NK-92 (cell line): ENCODE measurements around the gene GZMA.
"Not testable (repeated sequence)": the region's sequence is repeated elsewhere in the genome, so short reads cannot be mapped to it uniquely, and the experiment has no call there.

Experiments used
- DNase-seq: peaks from one replicate; lab custom pipeline; 2025; ENCODE audit not compliant: unreplicated experiment; lab: John Stamatoyannopoulos, UW

Gene GZMA

GRCh38 chr5:55102348-55102747 lies at the start of gene GZMA:
TSS of gene GZMA (plus strand) at chr5:55102646. CDS start at chr5:55102683, 37 bp downstream.
- DNase-seq: no peak

- DNase-seq: no peak
Measured at GRCh38 chr5:55055183-55055582, 47.3 kb upstream of the GZMA start.

- DNase-seq: no peak
Measured at GRCh38 chr5:55062039-55062779, 40.2 kb upstream of the GZMA start.

GRCh38 chr5:55063220-55063863 lies 39.1 kb upstream of the GZMA start:
- no peak for DNase-seq

GRCh38 chr5:55063899-55064298 lies 38.5 kb upstream of the GZMA start:
- DNase-seq: no peak

- DNase-seq: no peak
Measured at GRCh38 chr5:55064523-55064922, 37.9 kb upstream of the GZMA start.

- no peak for DNase-seq
Measured at GRCh38 chr5:55066277-55066676, 36.2 kb upstream of the GZMA start.

DNA sequence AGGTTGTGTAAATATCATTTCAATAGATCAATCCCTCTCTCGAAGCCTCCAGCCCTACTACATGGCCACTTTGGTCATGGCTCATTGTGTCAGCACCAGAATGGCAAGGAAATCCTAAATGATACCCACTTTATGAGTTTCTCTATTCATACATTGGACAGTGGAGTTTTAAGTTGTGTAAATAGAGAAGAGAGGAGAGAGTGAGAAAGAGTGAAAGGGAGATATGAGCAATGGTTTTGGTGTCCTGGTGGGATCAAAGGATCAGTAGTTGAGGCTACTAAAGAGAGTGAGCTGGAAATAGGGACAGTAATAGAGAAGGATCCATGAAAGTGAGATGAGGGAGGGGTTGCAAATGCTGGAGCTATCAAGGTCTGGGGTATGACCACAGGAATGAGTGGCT lies 31.5 kb upstream of the GZMA start:
- no peak for DNase-seq

- no peak for DNase-seq
Measured at GRCh38 chr5:55071413-55071812, 31.0 kb upstream of the GZMA start.

GRCh38 chr5:55072666-55073065 lies 29.8 kb upstream of the GZMA start:
- no peak for DNase-seq

- no peak for DNase-seq
Measured at GRCh38 chr5:55073211-55073610, 29.2 kb upstream of the GZMA start.

GRCh38 chr5:55081541-55081940 lies 20.9 kb upstream of the GZMA start:
- no peak for DNase-seq

GRCh38 chr5:55089301-55089700 lies 13.1 kb upstream of the GZMA start:
- not testable (repeated sequence) for DNase-seq

- not testable (repeated sequence) for DNase-seq
Measured at GRCh38 chr5:55091011-55091410, 11.4 kb upstream of the GZMA start.

DNA sequence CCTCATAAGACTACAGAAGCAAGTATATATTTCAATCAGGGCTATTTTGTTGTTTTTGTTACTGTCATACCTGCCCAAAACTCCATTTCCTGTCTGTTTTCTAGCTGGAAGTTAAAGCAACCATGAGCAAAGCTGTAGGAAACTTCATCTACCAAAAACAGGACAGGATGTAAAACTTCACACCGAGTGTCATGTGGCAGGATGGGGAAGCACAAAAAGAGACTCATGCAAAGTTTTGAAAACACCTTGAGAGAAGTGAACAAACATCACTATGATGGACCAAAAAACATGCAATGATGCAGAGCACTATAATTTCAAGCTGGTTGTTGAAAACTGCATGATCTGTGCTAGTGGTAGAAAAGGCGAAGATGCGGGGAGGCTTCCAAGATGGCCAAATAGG lies 6.3 kb upstream of the GZMA start:
- DNase-seq: no peak

DNA sequence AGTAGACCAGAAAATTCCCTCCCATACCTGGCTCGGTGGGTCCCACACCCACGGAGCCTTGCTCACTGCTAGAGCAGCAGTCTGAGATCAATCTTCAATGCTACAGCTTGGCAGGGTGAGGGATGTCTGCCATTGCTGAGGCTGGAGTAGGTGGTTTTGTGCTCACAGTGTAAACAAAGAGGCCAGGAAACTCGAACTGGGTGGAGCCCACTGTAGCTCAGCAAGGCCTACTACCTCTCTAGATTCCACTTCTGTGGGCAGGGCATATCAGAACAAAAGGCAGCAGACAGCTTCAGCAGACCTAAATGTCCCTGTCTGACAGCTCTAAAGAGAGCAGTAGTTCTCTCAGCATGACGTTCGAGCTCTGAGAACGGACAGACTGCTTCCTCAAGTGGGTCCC lies 5.6 kb upstream of the GZMA start:
- DNase-seq: no peak

DNA sequence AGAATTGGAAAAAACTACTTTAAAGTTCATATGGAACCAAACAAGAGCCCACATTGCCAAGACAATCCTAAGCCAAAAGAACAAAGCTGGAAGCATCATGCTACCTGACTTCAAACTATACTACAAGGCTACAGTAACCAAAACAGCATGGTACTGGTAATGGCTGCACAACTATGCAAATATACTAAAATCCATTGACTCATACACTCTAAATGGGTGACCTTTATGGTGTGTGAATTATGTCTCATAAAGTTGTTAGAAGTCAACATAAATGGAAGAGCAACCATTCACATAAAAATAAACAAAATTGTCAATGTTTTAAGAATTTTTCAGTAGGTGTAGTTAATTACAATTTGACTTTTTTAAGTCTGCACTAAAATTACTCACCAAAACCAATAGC lies 1.3 kb upstream of the GZMA start:
- DNase-seq: not testable (repeated sequence)

DNA sequence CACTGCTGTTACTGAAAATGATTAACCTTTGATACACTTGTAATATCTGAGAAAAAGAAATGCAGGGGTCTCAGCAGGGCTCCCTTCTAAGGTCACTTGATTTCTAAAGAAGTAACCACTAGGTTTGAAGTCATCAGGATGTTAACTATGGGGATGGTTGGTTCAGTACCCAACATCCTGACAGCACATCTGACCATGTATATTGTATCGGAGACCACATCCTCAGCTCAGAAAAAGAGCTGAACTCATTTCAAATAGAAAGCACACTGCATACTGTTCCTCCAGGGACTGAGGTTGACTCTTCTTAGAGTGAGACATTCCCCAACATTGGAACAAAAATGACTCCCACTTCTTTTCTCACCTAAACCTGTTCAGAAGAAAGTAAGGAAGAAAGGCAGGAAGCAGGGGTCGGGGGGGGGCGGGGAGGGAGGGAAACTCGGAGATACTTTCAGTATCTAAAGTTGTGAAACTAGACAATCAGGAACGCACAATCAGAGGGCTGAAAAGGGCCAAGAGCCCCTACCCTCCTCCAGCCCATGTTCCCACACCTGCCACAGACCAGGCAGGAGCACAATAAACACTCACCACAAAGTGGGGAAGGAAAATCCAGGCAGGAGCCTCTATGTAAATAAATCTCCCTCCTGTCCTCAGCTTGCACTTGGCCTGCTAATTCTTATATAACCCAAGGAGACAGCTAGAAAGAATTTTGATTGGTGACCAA lies 730 bp upstream of the GZMA start:
- no peak for DNase-seq

DNA sequence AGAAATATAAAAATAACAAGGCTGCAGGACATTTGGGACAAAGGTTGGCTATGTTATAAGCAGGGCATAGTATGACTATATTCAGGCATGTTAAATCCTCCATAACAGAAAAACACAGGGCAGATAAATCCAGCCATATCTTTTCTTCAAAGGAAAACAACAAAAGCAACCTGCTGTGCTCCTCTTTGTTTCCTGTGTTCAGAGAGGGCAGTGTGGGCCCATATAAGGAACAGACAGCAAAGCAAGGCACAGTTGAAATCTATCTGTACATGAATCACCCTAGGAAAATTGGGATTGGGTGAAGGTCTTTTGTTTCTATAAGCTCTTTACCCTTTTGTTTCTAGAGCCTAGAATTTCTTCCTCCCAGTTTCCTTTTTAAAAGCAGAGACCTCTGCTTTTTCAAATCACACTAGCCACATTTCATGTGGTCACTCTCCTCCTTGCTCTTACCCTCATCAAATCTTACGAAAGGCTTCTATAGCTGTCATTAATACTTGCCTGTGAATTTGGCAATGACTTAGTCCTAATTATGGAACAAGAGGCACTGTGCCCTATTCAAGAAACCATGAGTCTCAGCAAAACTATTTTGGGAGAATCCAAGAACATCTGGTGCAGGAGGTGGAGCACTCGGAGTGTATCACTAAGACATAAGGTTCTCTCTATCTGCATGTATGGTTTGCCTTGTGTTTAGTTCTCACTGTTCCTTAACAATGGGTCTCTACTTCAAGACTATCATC lies 1.8 kb downstream of the GZMA start:
- DNase-seq: no peak

DNA sequence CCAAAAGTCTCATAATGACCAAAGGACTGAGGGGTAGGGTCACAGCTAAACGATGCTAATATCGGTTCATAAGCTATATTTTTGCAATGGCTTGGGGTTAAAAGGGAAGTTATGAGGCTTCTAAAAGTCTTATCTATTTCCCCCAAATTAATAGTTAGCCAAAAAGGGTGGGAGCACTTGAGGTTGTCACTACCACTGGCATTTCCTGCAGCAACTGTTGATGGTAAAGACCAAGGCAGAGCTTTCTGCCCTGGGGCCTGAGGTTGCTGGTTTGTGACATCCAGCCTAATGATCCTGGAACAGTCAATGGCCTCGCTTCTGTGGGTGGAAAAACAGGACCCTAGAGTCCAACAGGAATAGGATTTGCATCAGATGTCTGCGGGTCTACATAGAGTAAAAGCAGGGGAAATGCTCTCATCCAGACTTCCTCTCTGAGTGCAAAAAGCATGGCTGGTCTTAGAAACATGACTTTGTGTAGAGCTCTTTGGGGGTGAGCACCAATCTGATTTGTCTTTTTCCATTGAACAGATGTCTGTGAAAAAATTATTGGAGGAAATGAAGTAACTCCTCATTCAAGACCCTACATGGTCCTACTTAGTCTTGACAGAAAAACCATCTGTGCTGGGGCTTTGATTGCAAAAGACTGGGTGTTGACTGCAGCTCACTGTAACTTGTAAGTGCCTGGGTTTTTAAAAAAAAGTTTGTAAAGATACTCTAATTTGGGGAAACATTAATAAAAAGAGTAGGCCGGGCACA lies 2.7 kb downstream of the GZMA start:
- DNase-seq: no peak

DNA sequence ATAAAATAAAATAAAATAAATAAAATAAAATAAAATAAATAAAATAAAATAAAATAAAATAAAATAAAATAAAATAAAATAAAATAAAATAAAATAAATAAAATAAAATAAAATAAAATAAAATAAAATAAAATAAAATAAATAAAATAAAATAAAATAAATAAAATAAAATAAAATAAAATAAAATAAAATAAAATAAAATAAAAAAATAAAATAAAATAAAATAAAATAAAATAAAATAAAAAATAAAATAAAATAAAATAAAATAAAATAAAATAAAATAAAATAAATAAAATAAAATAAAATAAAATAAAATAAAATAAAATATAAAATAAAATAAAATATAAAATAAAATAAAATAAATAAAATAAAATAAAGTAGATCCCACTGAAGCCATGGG lies 3.5 kb downstream of the GZMA start:
- not testable (repeated sequence) for DNase-seq
